ENCODE measurements around the gene RYR2. TPM values are rescaled to one million over a fixed set of nuclear protein-coding genes. Genes with fewer than 3 reads are reported as not detected.

Gene RYR2
- total RNA-seq, 1 experiment from 2014 or later: 1.0 TPM

- peak; percentile 15 for DNase-seq (ENCODE audit: low read depth)
- in situ Hi-C loops (cut with HindIII; ENCODE audit: low pct_unique_long_range_greater_than_20kb, low sequenced_read_pairs): no loop called here
These were observed 809.3 kb downstream of the RYR2 start for GRCh38 chr1:237851210-237851845.

GRCh38 chr1:237852342-237852741, 810.4 kb downstream of the RYR2 start:
- in situ Hi-C loops (cut with HindIII; ENCODE audit: low pct_unique_long_range_greater_than_20kb, low sequenced_read_pairs): no loop called here
- no peak for DNase-seq (ENCODE audit: low read depth)

GRCh38 chr1:237857455-237857854, 815.5 kb downstream of the RYR2 start:
- in situ Hi-C loops (cut with HindIII; ENCODE audit: low pct_unique_long_range_greater_than_20kb, low sequenced_read_pairs): no loop called here
- DNase-seq (ENCODE audit: low read depth): no peak

GRCh38 chr1:237858992-237859391, 817.0 kb downstream of the RYR2 start:
- in situ Hi-C loops (cut with HindIII; ENCODE audit: low pct_unique_long_range_greater_than_20kb, low sequenced_read_pairs): no loop called here
- no peak for DNase-seq (ENCODE audit: low read depth)

GRCh38 chr1:237861944-237862343, 820.0 kb downstream of the RYR2 start:
- in situ Hi-C loops (cut with HindIII; ENCODE audit: low pct_unique_long_range_greater_than_20kb, low sequenced_read_pairs): no loop called here
- no peak for DNase-seq (ENCODE audit: low read depth)

- in situ Hi-C loops (cut with HindIII; ENCODE audit: low pct_unique_long_range_greater_than_20kb, low sequenced_read_pairs): no loop called here
- DNase-seq (ENCODE audit: low read depth): peak; percentile 12
These were observed 821.2 kb downstream of the RYR2 start for GRCh38 chr1:237863234-237863633.

GRCh38 chr1:237864338-237865244, 822.6 kb downstream of the RYR2 start:
- in situ Hi-C loops (cut with HindIII; ENCODE audit: low pct_unique_long_range_greater_than_20kb, low sequenced_read_pairs): no loop called here
- peak; percentile 89 for DNase-seq (ENCODE audit: low read depth)

- no peak for DNase-seq (ENCODE audit: low read depth)
- in situ Hi-C loops (cut with HindIII; ENCODE audit: low pct_unique_long_range_greater_than_20kb, low sequenced_read_pairs): no loop called here
These were observed 825.5 kb downstream of the RYR2 start for GRCh38 chr1:237867380-237867888.

- in situ Hi-C loops (cut with HindIII; ENCODE audit: low pct_unique_long_range_greater_than_20kb, low sequenced_read_pairs): no loop called here
- no peak for DNase-seq (ENCODE audit: low read depth)
These were observed 827.0 kb downstream of the RYR2 start for GRCh38 chr1:237868817-237869600.

GRCh38 chr1:237873487-237874211, 831.7 kb downstream of the RYR2 start:
- peak; percentile 91 for DNase-seq (ENCODE audit: low read depth)
- in situ Hi-C loops (cut with HindIII; ENCODE audit: low pct_unique_long_range_greater_than_20kb, low sequenced_read_pairs): no loop called here

- DNase-seq (ENCODE audit: low read depth): no peak
- in situ Hi-C loops (cut with HindIII; ENCODE audit: low pct_unique_long_range_greater_than_20kb, low sequenced_read_pairs): no loop called here
These were observed 833.3 kb downstream of the RYR2 start for GRCh38 chr1:237875291-237875690.

- peak; percentile 19 for DNase-seq (ENCODE audit: low read depth)
- in situ Hi-C loops (cut with HindIII; ENCODE audit: low pct_unique_long_range_greater_than_20kb, low sequenced_read_pairs): no loop called here
These were observed 835.6 kb downstream of the RYR2 start for GRCh38 chr1:237877631-237878030.

- no peak for DNase-seq (ENCODE audit: low read depth)
- in situ Hi-C loops (cut with HindIII; ENCODE audit: low pct_unique_long_range_greater_than_20kb, low sequenced_read_pairs): no loop called here
These were observed 836.4 kb downstream of the RYR2 start for GRCh38 chr1:237878406-237878805.

- in situ Hi-C loops (cut with HindIII; ENCODE audit: low pct_unique_long_range_greater_than_20kb, low sequenced_read_pairs): no loop called here
- DNase-seq (ENCODE audit: low read depth): peak; percentile 68
These were observed 837.2 kb downstream of the RYR2 start for GRCh38 chr1:237879195-237879594.

Other genes with a start within 250 kb of the RYR2 start
- 10.0 and 13.8 TPM in 2 replicates for gene MTR, start 246.9 kb upstream of the RYR2 start, total RNA-seq (2014; rRNA removed; shearing (Covaris generic); ENCODE audit: low replicate concordance)
- not detected in 2 replicates for gene MT1HL1, start 37.7 kb upstream of the RYR2 start, total RNA-seq (2014; rRNA removed; shearing (Covaris generic); ENCODE audit: low replicate concordance)